LNCAP (cell line): ENCODE results near the gene KLHL6.

ENCODE experiments used
- CTCF ChIP-seq: fragments of 450-650 bp; IDR thresholded peaks from 2 replicates; pipeline ENCODE4 v1.5.1; 2017; ENCODE audit warnings: mild to moderate bottlenecking

KLHL6 gene

GRCh38 chr3:183446838-183447205 is 108.7 kb downstream of the KLHL6 start:
- no peak for TF ChIP-seq CTCF

GRCh38 chr3:183444748-183445147 is 110.8 kb downstream of the KLHL6 start:
- TF ChIP-seq CTCF, result no peak

GRCh38 chr3:183443395-183444385 is 111.8 kb downstream of the KLHL6 start:
- no peak for TF ChIP-seq CTCF

GRCh38 chr3:183442994-183443393 is 112.5 kb downstream of the KLHL6 start:
- TF ChIP-seq CTCF, result no peak

GRCh38 chr3:183439515-183439914 is 116.0 kb downstream of the KLHL6 start:
- no peak for TF ChIP-seq CTCF

GRCh38 chr3:183438735-183439134 is 116.8 kb downstream of the KLHL6 start:
- no peak for TF ChIP-seq CTCF

GRCh38 chr3:183437666-183438564 is 117.6 kb downstream of the KLHL6 start:
- TF ChIP-seq CTCF, result no peak
